Endothelial cell of umbilical vein (primary cell): ENCODE data around the gene UBL5. TPM values are rescaled to one million over a fixed set of nuclear protein-coding genes. Genes with fewer than 3 reads are reported as not detected.
A peak's percentile ranks its signal among the peaks of the same experiment; 100 is the strongest.

ENCODE experiments used
- BruUV-seq: library from RNA; stranded (reverse); fragments of 400-500 nt; replicated peaks from 2 replicates; lab custom pipeline; 2021; lab: Mats Ljungman, UMichigan
- CTCF ChIA-PET: fragments of 300-600, 350-600 bp; sonication (Branson Sonifier 250); formaldehyde crosslinking; loops from one replicate; lab custom pipeline; 2021; ENCODE audit warnings: antibody characterized with exemption, inconsistent platforms; lab: Charles Lee
- POLR2A ChIA-PET: fragments of 300-600, 350-600 bp; sonication (Branson Sonifier 250); formaldehyde crosslinking; loops from one replicate; lab custom pipeline; 2021; ENCODE audit warnings: antibody characterized with exemption, inconsistent platforms; lab: Charles Lee
- DNase-seq: peaks from one replicate; pipeline ENCODE4 v3.0.0-alpha.2; 2011; ENCODE audit warnings: low read depth, low spot score
- FAIRE-seq: peaks from 2 replicates; lab custom pipeline; 2011; peaks lifted over from hg19 to GRCh38; lab: Jason Lieb, UNC
- H2AFZ ChIP-seq: 2 replicates; pipeline ENCODE4 v1.6.0; 2012; ENCODE audit warnings: low read depth, low read length, control low read depth, inconsistent platforms
- H3K27ac ChIP-seq: 2 replicates; pipeline ENCODE4 v1.5.1; 2011; ENCODE audit warnings: low read depth, mild to moderate bottlenecking, control low read depth, low read length, moderate library complexity; ENCODE audit not compliant: insufficient read depth
- H3K27me3 ChIP-seq, 2 experiments: 2 replicates each; pipeline versions ENCODE4 v1.6.0 to v1.6.1; 2011; ENCODE audit warnings: low read length in 2 of 2, mixed read lengths in 1 of 2; ENCODE audit not compliant: control insufficient read depth in 2 of 2, insufficient read depth in 2 of 2
- H3K36me3 ChIP-seq, 2 experiments: 2 replicates in 1 of 2; 3 replicates in 1 of 2; pipeline ENCODE4 v1.5.1; 2011; ENCODE audit warnings: low read length in 2 of 2, mild to moderate bottlenecking in 1 of 2, moderate library complexity in 1 of 2; ENCODE audit not compliant: control insufficient read depth in 2 of 2, insufficient read depth in 2 of 2; ENCODE audit errors: extremely low read depth in 1 of 2
- H3K4me1 ChIP-seq: 3 replicates; pipeline ENCODE4 v1.5.1; 2011; ENCODE audit warnings: mild to moderate bottlenecking, low read length; ENCODE audit not compliant: control insufficient read depth, insufficient read depth; ENCODE audit errors: extremely low read depth
- H3K4me2 ChIP-seq: 2 replicates; pipeline ENCODE4 v1.6.1; 2011; ENCODE audit warnings: low read length, control low read depth, mixed read lengths; ENCODE audit not compliant: insufficient read depth
- H3K4me3 ChIP-seq, 3 experiments: fragments of 200-600 bp in 1 of 3; sonication (generic), shearing (Covaris generic) in 1 of 3; replicated peaks in 1 of 3; 2 replicates each; pipeline ENCODE4 v1.5.1; 2011 to 2016; ENCODE audit warnings: control low read depth in 3 of 3, low read length in 3 of 3, mild to moderate bottlenecking in 2 of 3, inconsistent platforms in 1 of 3, low read depth in 1 of 3, moderate library complexity in 1 of 3; ENCODE audit not compliant: insufficient read depth in 1 of 3
- H3K79me2 ChIP-seq: 2 replicates; pipeline ENCODE4 v1.6.0; 2012; ENCODE audit warnings: low read length, inconsistent platforms; ENCODE audit not compliant: control insufficient read depth, insufficient read depth
- H3K9ac ChIP-seq: replicated peaks from 2 replicates; pipeline ENCODE3; 2011; ENCODE audit warnings: low read length, control low read depth; ENCODE audit not compliant: insufficient read depth; ENCODE audit errors: extremely low read depth
- H3K9me1 ChIP-seq: replicated peaks from 3 replicates; pipeline ENCODE4 v1.6.0; 2011; ENCODE audit warnings: mild to moderate bottlenecking, low read length; ENCODE audit not compliant: control insufficient read depth, insufficient read depth; ENCODE audit errors: extremely low read depth
- H3K9me3 ChIP-seq: replicated peaks from 2 replicates; pipeline ENCODE4 v1.5.1; 2012; ENCODE audit warnings: low read length, inconsistent platforms; ENCODE audit not compliant: control insufficient read depth, insufficient read depth
- H4K20me1 ChIP-seq: replicated peaks from 2 replicates; pipeline ENCODE3; 2011; ENCODE audit warnings: mild to moderate bottlenecking, low read length; ENCODE audit not compliant: control insufficient read depth, insufficient read depth; ENCODE audit errors: extremely low read depth
- CTCF ChIP-seq, 2 donors: IDR thresholded peaks; 1 replicate in 1 of 2; 2 replicates in 1 of 2; pipeline ENCODE4 v1.5.1; 2011; ENCODE audit warnings: low read length in 2 of 2, mild to moderate bottlenecking in 2 of 2, moderate library complexity in 2 of 2, control low read depth in 1 of 2, inconsistent platforms in 1 of 2, low read depth in 1 of 2; ENCODE audit not compliant: insufficient read depth in 1 of 2; ENCODE audit errors: extremely low read depth in 1 of 2
- EZH2 ChIP-seq: IDR thresholded peaks from 2 replicates; pipeline ENCODE4 v1.6.1; 2012; ENCODE audit warnings: borderline replicate concordance, low read depth, mild to moderate bottlenecking, moderate library complexity, low read length, inconsistent platforms; ENCODE audit not compliant: severe bottlenecking
- FOS ChIP-seq: IDR thresholded peaks from 2 replicates; pipeline ENCODE4 v1.6.1; 2011; ENCODE audit warnings: mild to moderate bottlenecking, low read length, moderate library complexity, borderline replicate concordance; ENCODE audit not compliant: insufficient read depth
- GATA2 ChIP-seq: IDR thresholded peaks from 2 replicates; pipeline ENCODE4 v1.7.0; 2011; ENCODE audit warnings: low read depth, mild to moderate bottlenecking, moderate library complexity, mixed read lengths, low read length; ENCODE audit not compliant: insufficient read length, insufficient read depth
- JUN ChIP-seq: IDR thresholded peaks from 2 replicates; pipeline ENCODE4 v1.6.1; 2011; ENCODE audit warnings: borderline replicate concordance, low read depth; ENCODE audit not compliant: insufficient read length, insufficient read depth
- MAX ChIP-seq: IDR thresholded peaks from 2 replicates; pipeline ENCODE4 v1.6.1; 2011; ENCODE audit not compliant: insufficient read depth, insufficient read length
- MYC ChIP-seq: IDR thresholded peaks from one replicate; pipeline ENCODE4 v1.6.1; 2011; ENCODE audit warnings: mild to moderate bottlenecking, low read depth, low read length
- POLR2A ChIP-seq: IDR thresholded peaks from 2 replicates; pipeline ENCODE4 v1.6.1; 2012; ENCODE audit warnings: low read depth, mild to moderate bottlenecking, control low read depth, low read length
- POLR2AphosphoS5 ChIP-seq: IDR thresholded peaks from 2 replicates; pipeline ENCODE4 v1.6.1; 2012; ENCODE audit warnings: low read depth, mild to moderate bottlenecking, control low read depth, low read length, moderate library complexity; ENCODE audit not compliant: insufficient read depth
- dilution Hi-C: fragments of 300-500 bp; cut with MboI; formaldehyde crosslinking; loops from one replicate; pipeline ENCODE4 v1.15.0; 2019; ENCODE audit warnings: low sequenced_read_pairs; ENCODE audit not compliant: extremely low pct_ligation_motif_present
- intact Hi-C: fragments of 100-400 bp; cut with micrococcal nuclease; formaldehyde crosslinking; loops from one replicate; pipeline ENCODE4 v1.10.0; 2022
- polyA plus RNA-seq, 4 experiments: library from polyadenylated mRNA; depleted of rRNA in 3 of 4; stranded (reverse) in 3 of 4; unstranded in 1 of 4; fragments of >200 nt; gene quantifications; 2 replicates each; pipeline versions ENCODE4 v1.2.1 to v1.2.3, GENCODE V29; 2011 to 2012; ENCODE audit warnings: missing spikeins in 1 of 4
- total RNA-seq: library from RNA; stranded (reverse); gene quantifications from 2 replicates; pipeline ENCODE4 v1.2.3, GENCODE V29; 2021

Gene UBL5
- total and polyA plus RNA-seq, 2 donors (not counting 3 experiments of a cell fraction or from before 2014, with no cell fraction given), result 351 to 1,226 TPM

DNA sequence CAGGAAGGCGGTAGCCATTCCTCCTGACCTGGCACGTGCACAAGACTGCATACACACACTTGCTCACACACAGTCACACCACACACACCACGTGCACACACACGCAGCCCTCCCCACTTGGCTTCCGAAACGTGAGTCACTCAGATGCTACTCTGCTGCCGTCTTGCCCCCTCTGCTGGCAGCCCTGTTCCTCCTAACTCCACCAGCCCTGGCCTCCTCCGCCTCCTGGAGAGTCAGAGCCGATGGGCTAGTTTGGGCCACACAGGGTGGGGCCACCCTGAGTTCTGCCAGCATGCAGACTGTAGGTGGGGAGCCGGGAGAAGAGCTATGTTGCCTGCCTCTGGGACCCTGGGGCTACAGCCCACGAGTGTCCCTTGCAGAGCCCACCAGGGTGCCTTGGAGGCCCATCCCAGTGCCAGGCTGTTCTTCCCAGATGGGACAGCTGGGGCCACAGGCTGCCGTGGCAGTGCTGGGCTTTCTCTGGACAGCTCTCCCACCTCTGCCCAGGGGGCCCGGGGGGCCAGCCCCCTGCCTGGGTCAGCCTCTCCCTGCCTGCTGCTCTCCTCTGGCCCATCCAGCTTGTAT lies 19.5 kb downstream of the UBL5 start:
- TF ChIP-seq CTCF (IDR thresholded peaks at IDR 0.05; ENCODE audit: extremely low read depth in 1 of 2, insufficient read depth in 1 of 2, low read depth in 1 of 2, low read length in 2 of 2) (peak; percentile 67), JUN (peak; percentile 36), POLR2AphosphoS5 (no peak), EZH2 (no peak), FOS (peak; percentile 52), MYC (peak; percentile 40), GATA2 (no peak), POLR2A (no peak), MAX (peak; percentile 87)
- H3K79me2 ChIP-seq, result no peaks in the 10 kb centered on the region
- no peaks in the 10 kb centered on the region for H4K20me1 ChIP-seq
- H3K36me3 ChIP-seq, result peaks cover 0 to 31% of the 10 kb centered on the region in 2 experiments
- H3K4me3 ChIP-seq, result no peak overlapping the region
- no TSS peak for BruUV-seq
- no peak overlapping the region for H3K9ac ChIP-seq
- no peaks in the 10 kb centered on the region for H3K9me1 ChIP-seq
- H3K27me3 ChIP-seq, result no peaks in the 10 kb centered on the region
- ChIA-PET CTCF (interaction anchor here (0.8 to 1.2 kb wide), 2 partner anchors 261 to 642 kb away, joined by 3 read pairs; no protein-coding TSS in a partner anchor), POLR2A (no interaction called here)
- H2AFZ ChIP-seq, result no peak overlapping the region
- H3K4me2 ChIP-seq, result no peak overlapping the region
- peak; percentile 69 for FAIRE-seq
- dilution Hi-C loops, result no loop called here
- H3K4me1 ChIP-seq, result no peaks in the 10 kb centered on the region
- peak; percentile 60 for DNase-seq
- no peaks in the 10 kb centered on the region for H3K9me3 ChIP-seq
- intact Hi-C loops, result loop anchor here (5.0 kb wide), 1 partner anchor 710 kb away; no protein-coding TSS in a partner anchor
- no peak overlapping the region for H3K27ac ChIP-seq
